HG02938 (cell line): Measurements from ENCODE around the gene MYRIP.
"Not testable (repeated sequence)": the region's sequence is repeated elsewhere in the genome, so short reads cannot be mapped to it uniquely, and the experiment has no call there.

Experiments used
- ATAC-seq: cut with Tn5 transposase; IDR thresholded peaks from one replicate; pipeline ENCODE4 v1.9.1; 2021; ENCODE audit warnings: mild to moderate bottlenecking, moderate library complexity; ENCODE audit not compliant: unreplicated experiment

The MYRIP gene

DNA sequence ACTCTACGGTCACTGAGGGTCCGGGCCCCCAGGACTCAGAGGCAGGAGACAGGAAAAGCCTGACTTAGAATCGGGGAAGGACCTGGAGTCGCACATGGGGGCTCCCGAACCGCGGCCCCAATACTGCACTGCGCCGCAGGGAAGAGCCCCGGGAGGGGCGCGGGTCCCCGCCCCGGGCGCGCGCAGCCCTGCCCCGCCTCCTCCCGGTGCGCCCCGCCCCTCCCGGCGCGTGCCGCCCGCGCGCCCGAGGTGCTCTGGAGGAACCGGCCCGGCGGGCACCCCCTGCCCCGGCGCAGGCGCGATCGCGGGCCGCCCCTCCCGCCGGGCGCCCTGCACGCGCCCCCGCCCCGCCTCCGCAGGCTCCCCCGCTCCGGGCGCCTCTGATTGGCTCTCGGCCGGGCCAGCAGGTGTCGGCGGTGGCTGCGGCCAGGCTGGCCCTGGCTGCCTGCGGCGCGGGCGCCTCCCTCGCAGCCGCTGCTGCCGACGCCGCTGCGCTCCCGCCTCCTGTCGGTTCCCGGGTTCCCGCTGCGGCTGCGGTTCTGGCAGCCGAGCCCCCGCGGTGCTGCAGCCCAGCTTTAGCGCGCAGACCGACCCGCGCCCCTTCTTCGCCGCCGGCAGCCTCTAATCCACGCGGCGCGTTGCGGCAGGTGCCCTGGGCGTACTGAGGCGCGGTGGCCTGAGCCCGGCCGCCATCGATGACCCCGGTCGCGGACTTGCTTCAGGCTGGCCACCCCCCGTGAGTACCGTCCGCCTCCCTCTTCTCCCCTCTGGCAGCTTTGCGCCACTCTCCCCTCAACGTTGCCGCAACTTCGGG, at the start of gene MYRIP:
Gene MYRIP (plus strand): TSS at position 429 of the 814 bp plus-strand sequence. CDS start 91,208 bp downstream, outside the sequence.
- ATAC-seq = peak; percentile 45

DNA sequence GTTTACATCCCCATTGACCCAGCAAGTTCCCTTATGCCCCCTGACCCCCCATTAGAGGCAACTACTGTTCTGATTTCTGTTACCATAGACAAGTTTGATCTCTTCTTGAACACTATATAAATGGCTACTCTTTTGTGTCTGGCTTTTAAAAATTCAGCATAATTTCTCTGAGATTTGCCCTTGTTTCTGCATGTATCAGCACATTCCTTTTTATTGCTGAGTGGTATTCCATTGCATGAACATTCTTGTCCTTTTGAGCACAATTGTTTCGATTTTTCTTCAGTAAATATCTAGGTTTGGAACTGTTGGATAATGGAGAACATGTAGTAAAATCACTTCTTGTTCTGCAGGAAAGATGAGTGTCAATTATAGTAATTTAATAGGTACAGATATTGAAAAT, 49.1 kb upstream of the MYRIP start:
- ATAC-seq = no peak

DNA sequence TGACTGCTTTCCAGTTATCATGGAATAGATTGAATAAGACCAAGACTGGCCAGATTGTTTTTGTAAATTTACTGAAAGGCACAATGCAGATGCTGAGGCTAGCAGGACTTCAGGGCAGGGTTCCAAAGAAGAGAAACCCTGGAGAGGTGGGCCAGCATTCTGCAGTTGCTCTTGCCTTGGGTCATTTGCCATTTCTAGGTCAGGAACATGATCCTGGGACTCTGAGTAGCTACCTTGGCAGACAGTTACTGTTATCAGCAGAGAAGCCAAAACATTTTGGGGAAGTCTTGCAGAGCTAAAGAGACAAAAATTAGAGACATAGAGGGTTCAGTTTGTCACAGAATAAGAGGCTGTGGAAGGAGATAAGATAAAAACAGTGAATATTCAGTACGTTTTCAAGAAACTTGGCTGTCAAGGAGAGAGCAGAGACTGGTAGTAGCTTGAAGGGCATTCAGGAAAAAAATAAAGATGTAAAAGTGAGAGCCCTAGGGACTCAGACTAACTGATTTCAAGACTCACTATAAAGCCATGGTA, 46.8 kb upstream of the MYRIP start:
- no peak for ATAC-seq

DNA sequence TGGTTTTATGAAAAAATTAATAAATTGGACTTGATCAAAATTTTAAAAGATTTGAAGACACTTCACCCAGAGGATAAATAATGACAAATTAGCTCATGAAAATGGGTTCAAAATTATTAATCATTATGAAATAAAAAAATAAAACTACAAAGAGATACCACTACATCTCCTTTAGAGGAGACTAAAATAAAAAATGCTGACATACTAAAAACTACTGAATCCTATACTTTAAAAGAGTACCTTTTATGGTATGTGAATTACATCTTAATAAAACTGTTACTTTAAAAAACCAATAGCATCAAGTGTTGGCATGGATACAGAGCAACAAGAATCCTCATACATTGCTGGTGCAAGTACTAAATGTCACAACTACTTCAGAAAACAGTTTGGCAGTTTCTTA, 46.0 kb upstream of the MYRIP start:
- ATAC-seq = no peak

DNA sequence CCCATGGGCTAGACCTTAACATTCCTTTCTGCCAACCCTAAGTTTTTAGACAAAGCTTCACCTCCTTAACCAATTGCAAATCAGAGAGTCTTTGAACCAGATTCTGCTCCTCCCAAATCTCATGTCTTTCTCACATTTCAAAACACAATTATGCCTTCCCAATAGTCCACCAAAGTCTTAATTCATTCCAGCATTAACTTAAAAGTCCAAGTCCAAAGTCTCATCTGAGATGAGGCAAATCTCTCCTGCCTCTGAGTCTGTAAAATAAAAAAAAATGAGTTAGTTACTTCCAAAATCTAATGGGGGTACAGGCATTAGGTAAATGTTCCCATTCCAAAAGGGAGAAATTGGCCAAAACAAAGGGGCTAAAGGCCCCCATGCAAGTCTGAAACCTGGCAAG, 43.8 kb upstream of the MYRIP start:
- ATAC-seq = no peak

DNA sequence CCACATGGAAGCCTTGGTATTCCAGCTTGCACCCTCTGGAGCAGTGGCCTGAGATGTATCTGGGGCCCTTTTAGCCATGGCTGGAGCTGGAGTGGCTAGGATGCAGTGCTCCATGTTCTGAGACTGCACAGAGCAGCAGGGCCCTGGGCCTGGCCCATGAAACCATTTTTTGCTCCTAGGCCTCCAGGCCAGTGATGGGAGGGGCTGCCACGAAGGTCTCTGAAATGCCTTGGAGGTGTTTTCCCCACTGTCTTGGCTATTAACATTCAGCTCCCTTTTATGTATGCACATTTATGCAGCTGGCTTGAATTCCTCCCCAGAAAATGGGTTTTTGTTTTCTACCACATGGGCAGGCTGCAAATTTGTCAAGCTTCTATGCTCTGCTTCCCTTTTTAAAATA, 43.0 kb upstream of the MYRIP start:
- ATAC-seq = no peak

DNA sequence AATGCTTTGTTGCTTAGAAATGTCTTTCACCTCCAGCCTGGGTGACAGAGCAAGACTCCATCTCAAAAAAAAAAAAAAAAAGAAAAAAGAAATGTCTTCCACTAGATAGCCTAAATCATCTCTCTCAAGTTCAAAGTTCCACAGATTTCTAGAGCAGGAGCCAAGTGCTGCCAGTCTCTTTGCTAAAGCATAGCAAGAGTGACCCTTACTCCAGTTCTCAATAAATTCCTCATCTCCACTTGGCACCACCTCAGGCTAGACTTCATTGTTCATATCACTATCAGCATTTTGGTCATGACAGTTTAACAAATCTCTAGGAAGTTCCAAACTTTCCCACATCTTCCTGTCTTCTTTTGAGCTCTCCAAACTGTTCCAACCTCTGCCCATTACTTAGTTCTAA, 42.5 kb upstream of the MYRIP start:
- ATAC-seq = not testable (repeated sequence)

DNA sequence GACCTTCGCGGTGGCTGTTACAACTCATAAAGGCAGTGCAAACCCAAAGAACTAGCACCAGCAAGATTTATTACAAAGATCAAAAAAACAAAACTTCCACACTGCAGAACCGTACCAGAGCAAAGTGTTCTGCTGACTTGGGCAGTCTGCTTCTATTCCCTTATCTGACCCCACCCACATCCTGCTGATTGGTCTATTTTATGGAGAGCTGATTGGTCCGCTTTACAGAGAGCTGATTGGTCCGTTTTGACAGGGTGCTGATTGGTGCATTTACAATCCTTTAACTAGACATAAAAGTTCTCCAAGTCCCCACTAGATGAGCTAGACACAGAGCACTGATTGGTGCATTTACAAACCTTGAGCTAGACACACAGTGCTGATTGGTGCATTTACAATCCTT, 31.2 kb upstream of the MYRIP start:
- ATAC-seq = not testable (repeated sequence)

DNA sequence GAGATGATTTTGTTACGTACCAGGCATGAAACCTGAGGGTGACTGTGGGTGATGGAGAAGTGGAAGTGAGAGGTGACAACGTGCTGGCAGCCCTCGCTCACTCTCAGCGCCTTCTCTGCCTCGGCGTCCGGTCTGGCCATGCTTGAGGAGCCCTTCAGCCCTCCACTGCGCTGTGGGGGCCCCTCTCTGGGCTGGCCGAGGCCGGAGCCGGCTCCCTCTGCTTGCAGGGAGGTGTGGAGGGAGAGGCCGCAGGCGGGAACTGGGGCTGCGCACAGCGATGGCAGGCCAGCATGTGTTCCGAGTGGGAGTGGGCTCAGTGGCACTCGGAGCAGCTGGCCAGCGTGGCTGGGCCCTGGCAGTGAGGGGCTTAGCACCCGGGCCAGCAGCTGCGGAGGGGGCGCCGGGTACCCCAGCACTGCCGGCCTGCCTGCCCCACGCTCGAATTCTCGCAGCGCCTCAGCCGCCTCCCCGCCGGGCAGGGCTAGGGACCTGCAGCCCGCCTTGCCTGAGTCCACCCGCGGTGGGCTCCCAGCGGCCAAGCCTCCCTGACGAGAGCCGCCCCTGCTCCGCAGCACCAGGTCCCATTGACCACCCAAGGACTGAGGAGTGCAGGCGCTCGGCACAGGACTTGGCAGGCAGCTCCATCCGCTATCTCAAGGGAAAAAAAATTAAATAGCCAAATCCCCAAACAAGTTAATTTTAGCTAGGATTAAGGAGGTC, 29.7 kb upstream of the MYRIP start:
- no peak for ATAC-seq

DNA sequence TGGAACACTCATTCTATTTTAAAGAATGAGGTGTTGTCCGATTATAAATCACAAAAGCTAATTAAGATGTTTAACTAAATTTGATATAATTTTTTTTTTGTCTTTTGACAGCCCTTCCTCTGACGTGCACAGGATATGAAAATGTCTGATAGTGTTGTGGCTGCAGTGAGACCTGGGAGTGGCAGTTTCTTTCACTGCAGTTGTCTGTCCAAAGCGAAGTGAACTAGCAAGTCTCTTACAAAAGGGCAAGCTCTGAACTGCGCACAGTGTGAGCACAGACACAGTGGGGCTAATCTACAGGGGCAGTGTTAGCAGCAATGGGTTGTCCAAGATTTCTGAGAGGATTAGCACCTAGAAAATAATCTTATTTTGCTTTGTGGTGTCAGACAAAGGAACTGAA, 29.1 kb upstream of the MYRIP start:
- no peak for ATAC-seq

DNA sequence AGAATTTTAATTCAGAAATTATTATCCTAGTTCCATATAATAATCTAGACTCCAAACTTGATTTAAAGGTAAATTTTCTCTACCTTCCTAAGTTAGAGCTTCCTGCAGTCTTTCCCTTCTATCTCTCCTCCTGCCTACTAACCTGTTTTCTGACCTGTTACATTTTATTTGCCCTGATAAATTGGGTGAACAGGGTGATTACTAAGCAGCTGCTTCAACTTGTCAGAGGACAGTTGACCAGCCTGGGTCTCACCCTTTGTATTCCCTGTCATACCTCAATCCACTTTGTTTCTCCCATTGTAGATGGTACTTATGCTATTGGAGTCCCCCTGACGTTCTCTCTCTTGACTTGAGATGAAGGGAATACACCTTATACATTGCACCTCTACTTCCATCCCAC, 28.4 kb upstream of the MYRIP start:
- ATAC-seq = no peak

DNA sequence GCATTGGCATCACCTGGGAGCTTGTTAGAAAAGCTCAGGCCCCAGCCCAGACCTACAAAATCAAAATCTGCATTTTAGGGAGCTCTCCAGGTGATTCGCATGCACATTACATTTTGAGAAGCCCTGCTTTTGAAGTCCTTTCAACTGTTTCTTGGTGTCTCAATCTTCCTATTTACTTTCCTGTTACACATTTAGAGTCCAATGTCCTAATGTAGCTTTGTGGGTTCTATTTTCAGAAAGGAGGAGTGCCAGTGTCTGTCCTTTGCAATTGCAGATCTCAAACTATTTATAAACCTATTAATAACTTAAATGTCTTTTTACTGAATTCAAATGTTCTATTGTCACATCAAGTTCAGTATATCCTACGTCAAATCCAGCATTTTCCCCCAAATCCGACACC, 27.8 kb upstream of the MYRIP start:
- ATAC-seq = no peak

DNA sequence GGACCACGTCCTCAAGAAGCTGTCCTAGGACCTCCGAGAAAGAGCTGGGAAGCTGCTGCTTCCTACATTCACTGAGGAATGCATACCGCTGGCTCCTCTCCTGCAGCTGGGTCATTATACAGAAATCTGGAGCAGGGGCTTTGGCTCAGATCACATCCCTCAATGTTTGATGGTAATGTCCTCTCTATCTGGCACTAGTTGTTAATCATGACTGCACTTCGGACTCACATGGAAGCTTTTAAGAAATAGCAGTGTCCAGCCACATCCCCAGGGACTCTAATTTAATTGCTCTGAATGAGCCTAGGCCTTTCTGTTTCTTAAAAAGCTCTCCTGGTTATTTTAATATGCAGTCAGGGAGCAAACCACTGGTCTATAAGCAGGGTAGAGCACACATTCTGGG, 25.7 kb upstream of the MYRIP start:
- no peak for ATAC-seq

DNA sequence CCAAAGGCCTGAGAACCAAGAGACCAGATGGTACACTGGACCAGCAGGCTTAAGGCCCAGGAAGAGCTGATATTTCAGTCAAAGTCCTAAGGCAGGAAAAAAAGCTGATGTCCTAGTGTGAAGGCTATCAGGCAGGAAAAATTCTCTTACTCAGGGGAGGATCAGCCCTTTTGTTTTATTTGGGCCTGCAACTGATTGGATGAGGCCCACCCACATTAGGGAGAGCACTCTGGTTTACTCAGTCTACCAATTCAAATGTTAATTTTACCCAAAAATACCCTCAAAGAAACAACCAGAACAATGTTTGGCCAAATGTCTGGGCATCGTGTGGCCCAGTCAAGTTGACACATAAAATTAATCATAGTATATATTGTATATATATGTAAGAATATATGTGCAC, 24.5 kb upstream of the MYRIP start:
- ATAC-seq = no peak

DNA sequence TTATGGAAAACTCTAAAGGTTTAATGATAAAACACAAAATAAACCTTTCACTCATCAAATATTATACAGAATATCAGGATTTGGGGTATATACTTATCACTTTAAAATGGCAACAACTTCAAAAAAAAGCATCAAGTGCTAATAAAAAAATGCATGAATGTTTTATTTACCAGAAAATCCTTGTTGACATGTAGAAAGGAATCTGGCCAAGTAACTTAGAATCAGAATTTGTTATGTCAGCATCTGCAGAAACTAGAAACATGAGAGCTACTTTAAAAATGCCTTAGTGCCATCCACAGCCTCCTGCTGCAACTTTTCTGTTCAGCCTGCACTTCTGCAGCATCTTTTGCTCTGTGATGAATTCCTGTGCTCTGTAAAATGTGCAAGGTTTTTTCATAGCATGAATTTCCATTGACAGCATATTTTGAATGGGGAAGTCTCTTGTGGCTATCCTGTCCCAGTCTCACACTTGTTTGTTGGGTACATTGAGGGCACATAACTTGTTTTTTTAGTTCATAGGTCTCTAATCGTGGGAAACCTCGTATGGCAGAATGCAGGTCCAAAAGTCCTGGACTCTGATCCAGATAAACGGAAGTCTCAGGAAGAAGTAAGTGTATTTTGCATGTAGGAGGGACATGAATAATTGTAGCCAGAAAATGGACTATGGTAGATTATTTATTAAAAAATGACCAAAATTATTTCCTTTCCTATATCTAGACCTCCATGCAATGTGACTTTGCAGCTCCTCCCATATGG, 21.1 kb upstream of the MYRIP start:
- no peak for ATAC-seq

DNA sequence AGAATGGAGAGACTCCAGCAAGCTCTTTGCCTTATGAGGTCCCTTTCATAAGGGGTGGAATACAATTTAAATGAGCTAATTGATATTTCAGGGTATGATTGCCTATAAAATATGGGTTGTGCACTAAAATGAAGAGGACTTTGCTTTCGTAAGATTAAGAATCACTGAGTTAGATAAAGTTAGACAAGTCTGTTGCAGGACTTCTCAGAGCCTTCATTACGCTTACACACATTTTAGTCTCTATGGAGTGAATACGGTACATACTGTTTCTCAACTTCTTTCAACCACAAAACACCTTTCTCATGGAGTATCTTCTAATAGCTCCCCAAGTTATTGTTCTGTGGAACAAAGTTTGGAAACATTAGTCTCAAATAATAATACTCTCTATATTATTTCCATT, 17.8 kb upstream of the MYRIP start:
- ATAC-seq = no peak

DNA sequence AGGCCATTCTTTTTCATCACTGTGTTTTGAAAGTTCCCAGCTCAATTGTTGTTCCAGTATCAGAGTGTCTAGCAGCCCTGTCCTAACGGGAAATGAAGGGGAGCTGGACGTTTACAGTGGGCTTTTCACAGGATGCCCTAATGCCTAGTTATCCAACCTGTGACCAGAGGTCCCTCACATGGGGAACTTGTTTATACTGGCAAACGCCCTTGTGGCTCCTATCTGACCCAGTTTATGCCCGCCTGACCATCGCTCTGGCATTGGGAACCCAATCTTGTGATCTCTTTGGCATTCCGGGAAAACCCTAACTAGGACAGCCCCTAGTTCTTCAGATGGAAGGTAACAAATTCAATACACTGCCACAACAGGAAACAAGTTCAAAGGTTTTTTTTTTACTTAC, 14.5 kb upstream of the MYRIP start:
- no peak for ATAC-seq

DNA sequence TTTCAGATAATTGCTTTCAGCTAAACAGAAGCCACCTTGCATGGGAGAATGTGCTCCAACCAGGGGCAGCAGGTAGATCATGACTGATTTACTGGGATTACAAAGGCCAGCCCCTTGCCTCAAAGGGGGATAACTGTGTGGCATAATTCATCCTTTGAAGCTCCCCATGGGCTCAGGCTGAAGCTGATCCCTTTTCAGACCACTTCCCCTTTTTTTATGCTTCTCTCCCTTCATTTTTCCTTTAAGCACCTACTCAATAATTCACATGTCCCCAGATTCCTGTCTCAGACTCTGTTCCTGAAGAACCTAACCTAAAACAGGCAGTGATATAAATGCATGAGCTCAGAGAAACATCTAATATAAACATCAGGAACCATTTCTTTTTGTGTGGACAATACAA, 8.2 kb upstream of the MYRIP start:
- no peak for ATAC-seq

DNA sequence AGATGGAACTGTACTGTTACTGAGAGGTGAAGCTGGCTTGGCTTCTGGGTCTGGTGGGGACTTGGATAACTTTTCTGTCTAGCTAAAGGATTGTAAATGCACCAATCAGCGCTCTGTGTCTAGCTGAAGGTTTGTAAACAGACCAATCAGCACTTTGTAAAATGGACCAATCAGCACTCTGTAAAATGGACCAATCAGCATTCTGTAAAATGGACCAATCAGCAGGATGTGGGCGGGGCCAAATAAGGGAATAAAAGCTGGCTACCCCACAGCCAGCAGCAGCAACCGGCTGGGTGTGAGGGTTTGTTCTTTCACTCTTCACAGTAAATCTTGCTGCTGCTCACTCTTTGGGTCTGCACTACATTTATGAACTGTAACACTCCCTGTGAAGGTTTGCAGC, 6.9 kb upstream of the MYRIP start:
- ATAC-seq = not testable (repeated sequence)

DNA sequence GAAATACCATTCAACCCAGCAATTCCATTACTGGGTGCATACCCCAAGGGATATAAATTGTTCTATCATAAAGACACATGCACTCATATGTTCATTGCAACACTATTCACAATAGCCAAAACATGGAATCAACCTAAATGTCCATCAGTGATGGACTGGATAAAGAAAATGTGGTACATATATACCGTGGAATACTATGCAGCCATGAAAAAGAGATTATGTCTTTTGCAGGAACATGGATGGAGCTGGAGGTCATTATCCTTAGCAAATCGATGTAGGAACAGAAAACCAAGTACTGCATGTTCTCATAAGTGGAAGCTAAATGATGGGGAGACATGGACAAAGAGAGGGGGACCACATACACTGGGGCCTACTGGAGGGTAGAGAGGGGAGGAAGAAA, 5.5 kb upstream of the MYRIP start:
- ATAC-seq = no peak

DNA sequence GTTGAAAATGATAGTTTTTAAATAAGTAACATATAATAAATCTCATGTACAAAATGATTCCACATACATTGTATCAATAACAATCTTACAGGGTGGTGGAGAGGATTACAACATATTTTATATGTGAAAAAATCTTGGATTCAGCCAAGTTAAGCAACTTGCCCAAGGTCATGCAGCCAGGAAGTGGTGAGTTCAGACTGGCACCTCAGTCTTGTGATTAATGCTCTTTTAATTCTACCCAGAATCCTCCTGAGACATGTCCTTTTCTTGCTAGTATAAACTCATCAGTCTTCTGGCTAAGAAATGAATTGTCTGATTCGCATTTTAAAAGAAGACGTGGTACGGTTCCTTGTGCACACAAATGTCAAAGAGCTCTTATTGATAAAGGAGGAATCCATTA, 4.5 kb upstream of the MYRIP start:
- ATAC-seq = no peak
